Activated T-cell treated with anti-CD3 and anti-CD28 coated beads, Interleukin-2, amount 50 U/mL, for 48 hours (primary cell): ENCODE results near the gene DNAH8.
"Not testable (repeated sequence)": the region's sequence is repeated elsewhere in the genome, so short reads cannot be mapped to it uniquely, and the experiment has no call there.

Source experiments
- DNase-seq, 2 experiments: peaks; one replicate each; pipeline ENCODE4 v3.0.0-alpha.2; 2020

DNAH8 gene

GRCh38 chr6:38912378-38912777 lies 197.3 kb downstream of the DNAH8 start:
- DNase-seq: no peak

DNA sequence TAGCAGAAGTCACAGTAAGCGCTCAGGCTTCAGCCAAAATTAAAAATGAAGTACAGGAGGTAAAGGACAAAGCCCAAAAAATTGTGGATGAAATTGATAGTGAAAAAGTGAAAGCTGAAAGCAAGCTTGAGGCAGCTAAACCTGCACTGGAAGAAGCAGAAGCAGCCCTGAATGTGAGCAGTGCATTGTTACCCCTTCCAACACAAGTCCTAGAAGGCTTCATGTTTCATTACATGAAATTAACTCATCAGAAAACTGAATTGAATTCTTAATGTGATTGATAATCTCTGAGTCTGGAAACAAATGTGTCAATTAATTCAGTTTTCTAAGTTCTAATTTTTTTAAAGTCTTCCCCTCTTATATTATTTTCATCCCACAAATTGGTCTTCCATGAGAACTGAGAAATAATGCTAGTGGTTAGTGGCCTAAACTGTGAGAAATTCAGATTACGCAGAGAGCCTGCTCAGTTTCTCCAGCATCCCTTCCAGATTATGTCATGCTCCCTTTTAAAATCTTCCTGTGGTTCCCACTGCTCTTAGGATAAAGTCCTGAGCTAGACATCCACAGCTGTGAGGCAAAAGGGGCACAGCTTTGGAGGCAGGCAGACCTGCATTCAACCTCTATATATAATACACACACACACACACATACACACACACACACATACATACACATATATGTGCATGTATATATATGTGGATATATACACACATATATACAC lies 200.3 kb downstream of the DNAH8 start:
- no peak for DNase-seq

DNA sequence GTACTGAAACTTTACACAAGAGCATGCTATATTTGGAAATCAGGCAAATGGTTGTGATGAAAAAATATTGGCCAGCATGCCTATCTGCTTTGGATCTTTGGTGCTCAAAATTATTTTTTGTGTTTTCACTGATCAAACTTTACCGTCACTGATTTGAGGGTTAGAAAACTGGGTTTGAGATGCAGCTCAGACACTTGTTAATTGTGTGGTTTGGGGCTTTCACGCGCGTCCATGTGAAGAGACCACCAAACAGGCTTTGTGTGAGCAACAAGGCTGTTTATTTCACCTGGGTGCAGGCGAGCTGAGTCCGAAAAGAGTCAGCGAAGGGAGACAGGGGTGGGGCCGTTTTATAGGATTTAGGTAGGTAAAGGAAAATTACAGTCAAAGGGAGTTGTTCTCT lies 206.4 kb downstream of the DNAH8 start:
- not testable (repeated sequence) for DNase-seq

- no peak for DNase-seq
Measured at GRCh38 chr6:38924791-38925509, 209.8 kb downstream of the DNAH8 start.

- DNase-seq: no peak
Measured at GRCh38 chr6:38929560-38929959, 214.4 kb downstream of the DNAH8 start.

DNA sequence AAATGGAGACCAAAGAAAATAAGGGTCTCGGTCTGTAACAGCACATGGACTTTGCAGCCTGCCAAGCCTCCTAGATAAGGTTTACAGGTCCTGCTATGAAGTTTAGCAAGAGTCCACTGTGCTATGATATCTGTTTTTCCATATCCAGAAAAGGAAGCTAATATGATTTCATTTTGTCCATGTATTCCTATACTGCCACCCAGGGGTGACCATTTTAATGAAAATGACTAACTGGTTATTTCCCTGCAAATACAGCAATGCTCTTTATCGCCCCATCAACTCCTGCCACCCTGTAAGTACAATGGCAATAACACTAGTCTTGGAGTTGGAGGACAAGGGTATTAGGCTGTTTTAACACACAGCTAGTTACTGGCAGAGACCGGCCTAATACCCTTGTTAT lies 218.3 kb downstream of the DNAH8 start:
- no peak for DNase-seq

GRCh38 chr6:38935051-38935450 lies 219.9 kb downstream of the DNAH8 start:
- no peak for DNase-seq

DNA sequence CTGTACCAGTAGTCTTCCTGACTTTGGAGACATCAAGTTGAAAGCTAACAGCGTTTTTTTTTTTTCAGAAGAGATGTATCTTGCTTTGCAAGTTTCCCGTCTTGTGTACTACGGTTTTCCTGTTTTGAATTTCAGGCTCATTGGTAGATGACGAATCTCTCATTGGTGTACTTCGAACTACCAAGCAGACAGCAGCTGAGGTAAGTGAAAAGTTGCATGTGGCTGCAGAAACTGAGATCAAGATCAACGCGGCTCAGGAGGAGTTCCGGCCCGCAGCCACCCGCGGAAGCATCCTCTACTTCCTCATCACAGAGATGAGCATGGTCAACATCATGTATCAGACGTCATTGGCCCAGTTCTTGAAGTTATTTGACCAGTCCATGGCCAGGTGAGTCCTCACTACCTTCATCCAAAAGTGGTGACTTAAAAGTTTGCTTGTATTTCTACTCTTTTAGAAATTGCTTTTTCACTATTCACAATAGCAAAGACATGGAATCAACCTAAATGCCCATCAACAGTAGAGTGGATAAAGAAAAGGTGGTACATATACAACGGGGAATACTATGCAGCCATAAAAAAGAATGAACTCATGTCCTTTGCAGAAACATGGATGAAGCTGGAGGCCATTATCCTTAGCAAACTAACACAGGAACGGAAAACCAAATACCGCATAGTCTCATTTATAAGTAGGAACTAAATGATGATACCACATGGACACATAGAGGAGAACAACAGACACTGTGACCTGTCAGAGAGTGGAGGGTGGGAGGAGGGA lies 222.9 kb downstream of the DNAH8 start:
- DNase-seq: no peak

DNA sequence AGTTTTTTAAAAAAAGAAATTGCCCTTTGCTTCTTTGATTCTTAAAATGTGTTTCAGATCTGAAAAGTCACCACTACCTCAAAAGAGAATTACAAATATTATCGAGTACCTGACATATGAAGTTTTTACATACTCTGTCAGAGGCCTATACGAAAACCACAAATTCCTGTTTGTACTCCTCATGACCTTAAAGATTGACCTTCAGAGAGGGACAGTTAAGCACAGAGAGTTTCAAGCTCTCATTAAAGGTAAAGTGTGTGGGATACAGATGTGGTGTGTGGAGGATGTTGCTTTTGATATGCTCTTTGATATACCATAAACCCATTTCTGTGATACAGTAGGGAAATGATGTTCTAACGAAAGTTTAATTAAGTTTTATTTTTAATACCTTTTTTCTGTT lies 223.6 kb downstream of the DNAH8 start:
- DNase-seq: no peak

- DNase-seq: no peak
Measured at GRCh38 chr6:38942442-38942841, 227.3 kb downstream of the DNAH8 start.

DNA sequence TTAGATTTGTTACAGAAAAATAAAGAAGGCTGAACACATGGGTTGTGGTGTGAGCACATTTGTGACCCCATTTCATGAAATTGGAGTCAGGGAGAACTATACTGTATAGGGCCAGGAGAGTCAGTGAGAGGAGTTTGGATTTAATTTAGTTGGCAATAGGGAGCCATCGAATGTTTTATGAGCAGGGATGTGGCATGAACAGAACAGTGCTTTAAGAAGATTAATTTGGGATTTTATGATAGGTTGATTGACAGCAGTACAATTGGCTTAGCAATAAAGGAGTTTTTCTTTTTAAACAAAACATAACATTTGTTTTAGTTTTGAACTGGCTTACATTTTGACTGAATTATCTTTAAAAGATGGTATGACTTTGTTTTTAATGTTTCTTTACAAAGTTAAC lies 227.9 kb downstream of the DNAH8 start:
- DNase-seq: no peak

DNA sequence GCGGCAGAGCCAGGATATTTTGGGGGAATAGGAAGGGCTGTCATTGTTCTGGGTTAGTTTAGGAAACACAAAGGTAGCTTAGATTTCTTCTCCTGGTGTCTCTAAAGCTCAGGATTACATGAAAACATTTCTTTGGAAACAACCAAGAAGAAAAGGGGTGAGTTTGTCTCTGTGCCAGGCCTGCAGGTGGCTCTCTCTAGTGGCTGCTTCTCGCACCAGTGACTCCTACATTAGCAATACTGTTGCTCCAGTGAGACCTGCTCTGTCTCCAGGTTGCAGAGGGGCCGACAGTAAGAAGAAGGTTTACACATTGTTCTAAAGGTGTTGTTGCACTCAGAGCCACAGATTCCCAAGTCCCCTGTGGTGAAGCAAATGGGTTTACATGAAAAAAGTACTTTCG lies 228.9 kb downstream of the DNAH8 start:
- no peak for DNase-seq

DNA sequence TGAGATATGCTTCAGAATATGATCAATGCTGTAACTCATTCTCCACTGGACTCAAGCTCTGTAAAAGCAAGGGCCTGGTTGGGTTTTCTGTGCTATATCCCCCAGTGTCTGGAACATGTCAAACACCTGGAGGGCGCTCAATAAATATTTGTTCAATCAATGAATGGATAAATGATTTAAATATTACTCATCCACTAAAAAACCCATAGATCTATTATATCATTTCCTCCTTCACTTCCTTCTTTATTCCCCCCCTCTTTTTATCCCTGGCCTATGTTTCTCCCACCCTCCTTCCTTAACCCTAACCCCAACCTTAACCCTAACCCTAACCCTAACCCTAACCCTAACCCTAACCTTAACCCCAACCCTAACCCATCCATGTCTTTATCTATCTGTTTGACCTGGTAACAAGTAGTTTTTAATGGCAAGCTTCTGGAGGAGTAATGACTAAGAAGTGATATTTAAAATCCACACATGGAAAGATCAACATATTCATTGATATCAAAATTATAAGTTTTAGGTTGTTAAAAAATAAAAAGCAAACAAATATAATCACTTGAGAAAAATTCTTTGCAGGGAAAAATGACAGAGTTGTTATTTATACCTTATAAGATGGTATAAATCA lies 229.7 kb downstream of the DNAH8 start:
- no peak for DNase-seq

GRCh38 chr6:38955861-38956260 lies 240.8 kb downstream of the DNAH8 start:
- no peak for DNase-seq

DNA sequence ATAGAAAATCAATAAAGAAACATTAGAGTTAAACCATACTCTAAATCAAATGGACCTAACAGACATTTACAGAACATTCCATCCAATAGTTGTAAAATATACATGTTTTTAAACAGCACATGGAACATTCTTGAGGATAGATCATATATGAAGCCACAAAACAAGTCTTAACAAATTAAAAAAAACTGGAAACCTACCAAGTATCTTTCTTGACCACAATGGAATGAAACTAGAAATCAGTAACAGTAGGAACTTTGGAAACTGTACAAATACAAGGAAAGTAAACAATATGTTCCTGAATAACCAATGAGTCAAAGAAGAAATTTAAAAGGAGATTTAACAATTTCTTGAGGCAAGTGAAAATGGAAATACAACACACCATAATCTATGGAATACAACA lies 242.3 kb downstream of the DNAH8 start:
- DNase-seq: no peak

- no peak for DNase-seq
Measured at GRCh38 chr6:38959138-38959537, 244.0 kb downstream of the DNAH8 start.

GRCh38 chr6:38968702-38969149 lies 253.6 kb downstream of the DNAH8 start:
- DNase-seq: no peak

- DNase-seq: no peak
Measured at GRCh38 chr6:38973178-38974057, 258.3 kb downstream of the DNAH8 start.

GRCh38 chr6:38974389-38975151 lies 259.5 kb downstream of the DNAH8 start:
- DNase-seq: no peak

DNA sequence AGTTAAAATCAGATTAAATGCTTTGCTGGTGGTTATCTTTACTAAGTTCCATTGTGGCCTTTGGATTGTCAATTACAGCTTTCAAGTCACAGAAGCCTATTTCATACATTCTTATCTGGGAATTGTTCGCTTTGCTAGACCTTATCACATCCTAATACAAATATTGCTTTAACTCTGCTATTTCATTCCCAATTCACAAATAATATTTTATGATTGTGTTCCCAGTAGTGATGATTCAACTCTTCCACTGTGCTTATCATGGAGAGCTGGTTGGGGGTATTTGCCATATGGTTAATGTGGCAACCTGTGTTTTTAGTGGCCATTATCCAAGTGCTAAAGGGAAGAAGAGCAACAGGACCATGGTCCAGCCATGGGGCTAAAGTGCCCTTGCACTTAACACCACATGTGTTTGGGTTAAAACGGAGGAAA lies 260.5 kb downstream of the DNAH8 start:
- no peak for DNase-seq

DNA sequence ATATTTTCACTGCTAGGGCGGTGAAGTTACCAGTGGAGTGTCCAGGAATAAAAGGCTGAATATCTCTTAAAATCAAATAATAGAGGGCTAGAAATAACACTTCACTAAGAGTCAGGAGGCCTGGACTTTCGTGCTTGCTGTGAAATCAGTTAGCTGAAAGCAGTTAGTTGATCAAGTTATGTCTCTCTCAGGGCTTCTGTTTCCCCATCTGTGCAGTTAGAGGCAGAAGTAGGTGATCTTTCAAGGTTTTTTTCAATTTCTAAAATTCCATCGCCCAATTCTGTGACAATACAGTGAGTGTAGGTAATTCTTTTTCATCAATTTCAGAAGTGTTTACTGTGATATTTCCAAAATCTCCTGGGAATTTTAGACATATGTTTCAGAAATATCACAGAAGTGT lies 260.9 kb downstream of the DNAH8 start:
- DNase-seq: no peak
